Mucosa of rectum (tissue), 2 donors: ENCODE measurements around the gene GAS2L3.
"Not testable (repeated sequence)": the region's sequence is repeated elsewhere in the genome, so short reads cannot be mapped to it uniquely, and the experiment has no call there.

Experiments
- H3K27ac ChIP-seq, 2 donors: one replicate each; pipeline ENCODE4 v1.7.0; 2013; ENCODE audit warnings: inconsistent platforms in 2 of 2, low read depth in 2 of 2, low read length in 2 of 2
- H3K27me3 ChIP-seq, 2 donors: one replicate each; pipeline ENCODE4 v1.7.0; 2013; ENCODE audit warnings: low read length in 2 of 2; ENCODE audit not compliant: control insufficient read depth in 2 of 2, insufficient read depth in 2 of 2
- H3K36me3 ChIP-seq, 2 donors: one replicate each; pipeline ENCODE4 v1.7.0; 2013; ENCODE audit warnings: low read length in 2 of 2; ENCODE audit not compliant: control insufficient read depth in 2 of 2, insufficient read depth in 2 of 2
- H3K4me1 ChIP-seq, 2 donors: one replicate each; pipeline ENCODE4 v1.7.0; 2013; ENCODE audit warnings: low read length in 2 of 2, mild to moderate bottlenecking in 1 of 2; ENCODE audit not compliant: control insufficient read depth in 2 of 2, insufficient read depth in 2 of 2
- H3K4me3 ChIP-seq, 2 donors: one replicate each; pipeline ENCODE4 v1.7.0; 2013; ENCODE audit warnings: low read length in 2 of 2
- H3K9ac ChIP-seq, 2 donors: one replicate each; pipeline ENCODE4 v1.7.0; 2013; ENCODE audit warnings: low read length in 2 of 2, low read depth in 1 of 2, mild to moderate bottlenecking in 1 of 2
- H3K9me3 ChIP-seq, 2 donors: one replicate each; pipeline ENCODE4 v1.7.0; 2013; ENCODE audit warnings: low read length in 2 of 2; ENCODE audit not compliant: control insufficient read depth in 2 of 2
- donor health status: healthy.
- donor health status: Normal muscosa, but diverticular disease.

Gene GAS2L3

GRCh38 chr12:100610666-100611430 lies 37.4 kb downstream of the GAS2L3 start:
- Histone ChIP-seq H3K36me3 (no peaks in the 10 kb centered on the region), H3K4me3 (no peak overlapping the region), H3K27ac (no peak overlapping the region), H3K9ac (no peak overlapping the region), H3K9me3 (no peaks in the 10 kb centered on the region), H3K4me1 (peaks cover 0 to 11% of the 10 kb centered on the region in 2 donors), H3K27me3 (no peaks in the 10 kb centered on the region)

DNA sequence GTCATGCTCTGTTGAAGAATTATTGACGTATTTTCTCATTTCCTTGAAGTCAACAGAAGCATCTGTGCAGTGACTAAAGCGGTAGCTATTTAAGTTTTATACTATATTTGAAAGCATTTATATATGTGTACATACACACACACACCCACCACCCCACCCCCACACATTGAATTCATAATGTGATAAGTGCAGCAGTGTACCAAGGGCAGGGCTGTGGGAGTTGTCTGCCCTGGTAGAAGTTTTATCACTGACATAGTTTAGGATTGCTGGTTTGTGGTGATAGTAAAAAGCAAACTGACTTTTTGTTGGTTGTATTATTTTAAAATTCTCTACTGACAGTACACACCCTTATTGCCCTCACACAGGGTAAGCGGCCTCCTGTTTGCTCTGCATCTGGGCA lies 39.1 kb downstream of the GAS2L3 start:
- peaks cover 0 to 11% of the 10 kb centered on the region in 2 donors for H3K4me1 ChIP-seq
- no peaks in the 10 kb centered on the region for H3K9me3 ChIP-seq
- no peak overlapping the region for H3K9ac ChIP-seq
- no peaks in the 10 kb centered on the region for H3K27me3 ChIP-seq
- H3K27ac ChIP-seq, result peak overlapping the region; percentile 63 to 66
- H3K36me3 ChIP-seq, result no peaks in the 10 kb centered on the region
- H3K4me3 ChIP-seq, result no peak overlapping the region

- no peaks in the 10 kb centered on the region for H3K4me1 ChIP-seq
- H3K36me3 ChIP-seq, result no peaks in the 10 kb centered on the region
- no peak overlapping the region for H3K4me3 ChIP-seq
- H3K9ac ChIP-seq, result no peak overlapping the region
- H3K27me3 ChIP-seq, result no peaks in the 10 kb centered on the region
- H3K9me3 ChIP-seq, result no peaks in the 10 kb centered on the region
- H3K27ac ChIP-seq, result no peak overlapping the region
These were observed 51.1 kb downstream of the GAS2L3 start for GRCh38 chr12:100624571-100624970.

GRCh38 chr12:100632445-100632892 lies 59.0 kb downstream of the GAS2L3 start:
- Histone ChIP-seq H3K36me3 (no peaks in the 10 kb centered on the region), H3K27me3 (no peaks in the 10 kb centered on the region), H3K4me1 (peaks cover 5 to 12% of the 10 kb centered on the region in 2 donors), H3K9ac (no peak overlapping the region), H3K9me3 (no peaks in the 10 kb centered on the region), H3K27ac (peak overlapping the region; percentile 23 to 58), H3K4me3 (no peak overlapping the region)

DNA sequence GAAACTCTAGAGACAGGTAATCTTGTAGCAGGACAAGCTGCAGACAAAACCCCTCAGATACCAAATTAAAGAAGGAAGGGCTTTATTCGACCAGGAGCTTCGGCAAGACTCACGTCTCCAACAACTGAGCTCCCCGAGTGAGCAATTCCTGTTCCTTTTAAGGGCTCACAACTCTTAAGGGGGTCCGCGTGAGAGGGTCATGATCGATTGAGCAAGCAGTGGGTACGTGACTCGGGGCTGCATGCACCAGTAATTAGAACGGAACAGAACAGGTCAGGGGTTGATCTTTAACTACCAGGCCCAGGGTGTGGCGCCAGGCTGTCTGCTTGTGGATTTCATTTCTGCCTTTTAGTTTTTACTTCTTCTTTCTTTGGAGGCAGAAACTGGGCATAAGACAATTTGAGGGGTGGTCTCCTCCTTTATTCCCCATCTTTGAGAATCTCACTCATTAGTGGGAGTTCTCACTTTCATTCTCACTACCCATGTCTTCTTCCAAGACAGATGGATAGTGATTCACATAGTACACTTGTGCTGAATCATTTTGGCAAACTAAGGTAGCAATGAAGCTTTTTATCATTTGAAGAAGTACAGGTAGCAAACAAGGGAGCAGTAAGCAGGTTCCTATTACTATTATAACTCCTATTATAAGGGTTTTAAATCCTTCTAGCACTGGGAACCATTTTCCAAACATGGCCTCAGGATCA lies 59.8 kb downstream of the GAS2L3 start:
- not testable (repeated sequence) for H3K4me3 ChIP-seq, H3K9ac ChIP-seq, H3K27me3 ChIP-seq, H3K9me3 ChIP-seq, H3K36me3 ChIP-seq
- Histone ChIP-seq H3K27ac (peak overlapping the region; percentile 38 to 67), H3K4me1 (peaks cover 5 to 12% of the 10 kb centered on the region in 2 donors)

DNA sequence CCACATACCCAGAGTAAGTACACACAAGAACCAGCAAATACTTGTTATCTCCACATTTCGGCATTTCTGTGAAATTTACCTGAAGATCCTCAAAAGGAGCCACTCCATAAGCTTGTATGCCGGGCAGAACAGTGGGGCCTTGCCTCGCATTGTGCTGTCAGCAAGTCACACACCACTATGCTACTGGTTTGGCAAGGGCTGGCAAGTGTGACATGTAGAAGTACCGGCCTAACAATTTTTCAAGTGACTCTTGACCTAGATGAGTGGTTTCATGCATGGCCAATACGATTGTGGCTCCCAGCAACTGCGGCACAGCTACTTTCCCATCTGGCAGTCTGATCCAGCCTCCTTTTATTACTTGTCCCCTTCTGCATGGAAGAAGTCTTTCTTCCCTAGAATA lies 69.8 kb downstream of the GAS2L3 start:
- no peak overlapping the region for H3K27ac ChIP-seq
- no peak overlapping the region for H3K4me3 ChIP-seq
- no peaks in the 10 kb centered on the region for H3K9me3 ChIP-seq
- no peaks in the 10 kb centered on the region for H3K27me3 ChIP-seq
- H3K9ac ChIP-seq, result no peak overlapping the region
- H3K4me1 ChIP-seq, result no peaks in the 10 kb centered on the region
- no peaks in the 10 kb centered on the region for H3K36me3 ChIP-seq

- Histone ChIP-seq H3K4me1 (no peaks in the 10 kb centered on the region), H3K27me3 (no peaks in the 10 kb centered on the region), H3K9ac (no peak overlapping the region)
These were observed 73.4 kb downstream of the GAS2L3 start for GRCh38 chr12:100646896-100647295.

GRCh38 chr12:100651108-100651507 lies 77.6 kb downstream of the GAS2L3 start:
- Histone ChIP-seq H3K27me3 (no peaks in the 10 kb centered on the region), H3K9ac (no peak overlapping the region), H3K27ac (no peak overlapping the region), H3K36me3 (no peaks in the 10 kb centered on the region), H3K4me3 (no peak overlapping the region), H3K9me3 (no peaks in the 10 kb centered on the region), H3K4me1 (no peaks in the 10 kb centered on the region)

More at GRCh38 chr12:100646896-100647295, 73.4 kb downstream of the GAS2L3 start:
- Histone ChIP-seq H3K27ac (no peak overlapping the region), H3K36me3 (no peaks in the 10 kb centered on the region), H3K4me3 (no peak overlapping the region), H3K9me3 (no peaks in the 10 kb centered on the region)

GRCh38 chr12:100651694-100652093 lies 78.2 kb downstream of the GAS2L3 start:
- no peak overlapping the region for H3K27ac ChIP-seq
- no peaks in the 10 kb centered on the region for H3K36me3 ChIP-seq
- no peak overlapping the region for H3K9ac ChIP-seq
- H3K4me3 ChIP-seq, result no peak overlapping the region
- no peaks in the 10 kb centered on the region for H3K9me3 ChIP-seq
- H3K4me1 ChIP-seq, result no peaks in the 10 kb centered on the region
- H3K27me3 ChIP-seq, result no peaks in the 10 kb centered on the region

DNA sequence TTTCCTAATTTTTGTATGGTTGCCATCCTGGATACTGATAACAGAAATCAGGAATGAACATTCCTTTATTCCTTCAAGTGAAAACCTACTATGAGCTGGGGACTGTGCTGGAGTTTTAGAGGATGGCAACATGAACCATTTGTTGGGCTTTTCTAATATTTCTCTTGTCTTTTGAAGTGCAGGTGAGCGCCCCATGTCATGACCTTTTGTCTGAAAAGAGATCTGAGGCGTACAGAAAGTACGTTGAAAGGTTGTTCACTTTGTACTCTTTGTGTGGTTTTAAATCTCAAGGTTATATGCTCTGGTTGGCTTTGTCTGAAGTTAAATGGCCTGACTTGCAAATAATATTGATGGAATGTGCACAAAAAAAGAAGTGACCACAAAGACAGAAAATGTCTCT lies 79.0 kb downstream of the GAS2L3 start:
- H3K4me3 ChIP-seq, result no peak overlapping the region

More for the DNA sequence above, 79.0 kb downstream of the GAS2L3 start:
- no peaks in the 10 kb centered on the region for H3K27me3 ChIP-seq
- H3K9ac ChIP-seq, result no peak overlapping the region
- no peaks in the 10 kb centered on the region for H3K4me1 ChIP-seq
- H3K36me3 ChIP-seq, result no peaks in the 10 kb centered on the region
- no peak overlapping the region for H3K27ac ChIP-seq
- H3K9me3 ChIP-seq, result no peaks in the 10 kb centered on the region
